Gastroesophageal sphincter (tissue), 3 donors: ENCODE measurements around the gene UBE2G2.

Experiments
- CTCF ChIP-seq, 4 experiments: fragments of 200-600 bp in 2 of 4; fragments of 450-650 bp in 2 of 4; sonication (generic) in 1 of 4; IDR thresholded peaks; one replicate each; pipeline ENCODE4 v1.5.1; 2017 to 2019; ENCODE audit warnings: antibody characterized with exemption in 4 of 4, mild to moderate bottlenecking in 2 of 4, moderate library complexity in 2 of 4
- POLR2A ChIP-seq, 2 donors: fragments of 450-650 bp; IDR thresholded peaks; one replicate each; pipeline ENCODE4 v1.6.1; 2017; ENCODE audit warnings: antibody characterized with exemption in 2 of 2, mild to moderate bottlenecking in 2 of 2, moderate library complexity in 1 of 2
- POLR2AphosphoS5 ChIP-seq: sonication (generic); formaldehyde crosslinking; IDR thresholded peaks from one replicate; pipeline ENCODE4 v1.6.1; 2017; ENCODE audit warnings: antibody characterized with exemption

GRCh38 chr21:44850905-44851657, 49.5 kb upstream of the UBE2G2 start:
- TF ChIP-seq CTCF (IDR thresholded peaks at IDR 0.05) = no peak
- no peak for TF ChIP-seq POLR2AphosphoS5
- no peak for TF ChIP-seq POLR2A (IDR thresholded peaks at IDR 0.05)
